Measurements from ENCODE around the gene CLOCK.

CLOCK gene

DNA sequence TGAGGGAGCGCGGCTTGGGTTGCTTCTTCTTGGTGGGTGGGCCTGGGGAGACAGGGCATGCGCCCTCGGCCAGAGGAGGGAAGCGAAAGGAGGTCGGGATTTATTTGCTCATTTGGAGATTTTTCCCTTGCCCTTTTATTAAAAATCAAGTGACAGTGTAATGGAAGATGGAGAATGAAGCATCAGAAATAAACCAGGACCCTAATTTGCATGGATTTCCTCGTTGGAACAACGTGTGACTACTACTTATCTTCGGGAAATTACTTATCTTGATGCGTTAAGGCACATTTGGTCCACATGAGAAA is 709 bp upstream of the CLOCK start:
- Histone ChIP-seq H2AFZ (ENCODE audit: insufficient read depth, low read length, poor library complexity) (peak overlapping the region; percentile 85), H3K79me2 (ENCODE audit: control insufficient read depth, insufficient read depth, low read length, poor library complexity) (peaks cover 9% of the 10 kb centered on the region), H4K12ac (ENCODE audit: low read depth, low read length) (peak overlapping the region; percentile 73)

DNA sequence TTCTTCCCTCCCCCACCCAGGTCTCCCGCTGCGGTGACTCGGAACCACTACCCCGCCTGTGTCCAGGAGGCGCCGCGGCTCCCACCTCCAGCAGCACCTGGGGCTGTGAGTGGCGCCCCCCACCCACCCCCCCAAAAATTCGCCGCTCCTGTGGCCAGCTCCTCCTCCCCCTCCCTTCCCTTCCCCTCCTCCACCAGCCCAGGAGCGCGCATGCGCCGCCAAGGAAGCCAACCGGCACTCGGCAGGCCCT is 278 bp downstream of the CLOCK start:
- peak overlapping the region; percentile 90 for H3K4me3 ChIP-seq (ENCODE audit: low read depth, low read length)
- no peak overlapping the region for H2BK12ac ChIP-seq (ENCODE audit: low read length)
- H2AK5ac ChIP-seq (ENCODE audit: low read length) = no peak overlapping the region
- H3K4me2 ChIP-seq (ENCODE audit: low read length) = peak overlapping the region; percentile 79
- no peak for DNase-seq
- H3K9me3 ChIP-seq (ENCODE audit: insufficient read depth, low read depth, low read length) = no peaks in the 10 kb centered on the region
- peak overlapping the region; percentile 68 for H3K14ac ChIP-seq (ENCODE audit: low read length)
- H2BK120ac ChIP-seq (ENCODE audit: insufficient read depth, low read length, poor library complexity) = peak overlapping the region; percentile 36
- no peaks in the 10 kb centered on the region for H3K27me3 ChIP-seq (ENCODE audit: insufficient read depth, low read length)
- peak overlapping the region; percentile 98 for H3K27ac ChIP-seq (ENCODE audit: low read depth, low read length)
- peak overlapping the region; percentile 81 for H3K9ac ChIP-seq (ENCODE audit: low read length)
- H3K18ac ChIP-seq (ENCODE audit: low read length) = peak overlapping the region; percentile 58
- H3K23ac ChIP-seq (ENCODE audit: low read length) = no peak overlapping the region
- peak overlapping the region; percentile 73 for H4K12ac ChIP-seq (ENCODE audit: low read depth, low read length)
- H3K36me3 ChIP-seq (ENCODE audit: control insufficient read depth in 1 of 2, insufficient read depth in 2 of 2, low read length in 2 of 2) = no peaks in the 10 kb centered on the region
- no CpG with 5 or more reads among the region's 16 CpGs for WGBS (ENCODE audit: extremely low coverage, insufficient coverage, insufficient read length)
- H4K91ac ChIP-seq (ENCODE audit: low read depth, low read length) = peak overlapping the region; percentile 79
- H3K4ac ChIP-seq (ENCODE audit: low read depth, low read length) = no peak overlapping the region
- H4K8ac ChIP-seq (ENCODE audit: low read depth, low read length) = peak overlapping the region; percentile 88
- no peaks in the 10 kb centered on the region for H3K4me1 ChIP-seq (ENCODE audit: control insufficient read depth in 1 of 2, insufficient read depth in 2 of 2, low read length in 2 of 2)
- H2AFZ ChIP-seq (ENCODE audit: insufficient read depth, low read length, poor library complexity) = peak overlapping the region; percentile 85
- peaks cover 16% of the 10 kb centered on the region for H3K79me1 ChIP-seq (ENCODE audit: low read length)
- H2BK5ac ChIP-seq (ENCODE audit: low read depth, low read length, poor library complexity) = peak overlapping the region; percentile 42
- H3K79me2 ChIP-seq (ENCODE audit: control insufficient read depth, insufficient read depth, low read length, poor library complexity) = peaks cover 9% of the 10 kb centered on the region

More for the DNA sequence above, 709 bp upstream of the CLOCK start:
- Histone ChIP-seq H3K36me3 (ENCODE audit: control insufficient read depth in 1 of 2, insufficient read depth in 2 of 2, low read length in 2 of 2) (no peaks in the 10 kb centered on the region), H2BK120ac (ENCODE audit: insufficient read depth, low read length, poor library complexity) (no peak overlapping the region), H2BK5ac (ENCODE audit: low read depth, low read length, poor library complexity) (peak overlapping the region; percentile 42), H3K23ac (ENCODE audit: low read length) (no peak overlapping the region), H4K91ac (ENCODE audit: low read depth, low read length) (peak overlapping the region; percentile 66), H4K8ac (ENCODE audit: low read depth, low read length) (peak overlapping the region; percentile 88), H3K4ac (ENCODE audit: low read depth, low read length) (no peak overlapping the region), H3K4me1 (ENCODE audit: control insufficient read depth in 1 of 2, insufficient read depth in 2 of 2, low read length in 2 of 2) (no peaks in the 10 kb centered on the region), H3K4me3 (ENCODE audit: low read depth, low read length) (peak overlapping the region; percentile 90), H3K18ac (ENCODE audit: low read length) (no peak overlapping the region), H3K9ac (ENCODE audit: low read length) (peak overlapping the region; percentile 81), H3K9me3 (ENCODE audit: insufficient read depth, low read depth, low read length) (no peaks in the 10 kb centered on the region), H3K27ac (ENCODE audit: low read depth, low read length) (peak overlapping the region; percentile 98), H2BK12ac (ENCODE audit: low read length) (no peak overlapping the region), H2AK5ac (ENCODE audit: low read length) (no peak overlapping the region), H3K14ac (ENCODE audit: low read length) (peak overlapping the region; percentile 68), H3K79me1 (ENCODE audit: low read length) (peaks cover 16% of the 10 kb centered on the region), H3K4me2 (ENCODE audit: low read length) (peak overlapping the region; percentile 79), H3K27me3 (ENCODE audit: insufficient read depth, low read length) (no peaks in the 10 kb centered on the region)
- WGBS (ENCODE audit: extremely low coverage, insufficient coverage, insufficient read length) = no CpG with 5 or more reads among the region's 10 CpGs
- DNase-seq = peak in 1 of 2 donors; percentile 37

DNA sequence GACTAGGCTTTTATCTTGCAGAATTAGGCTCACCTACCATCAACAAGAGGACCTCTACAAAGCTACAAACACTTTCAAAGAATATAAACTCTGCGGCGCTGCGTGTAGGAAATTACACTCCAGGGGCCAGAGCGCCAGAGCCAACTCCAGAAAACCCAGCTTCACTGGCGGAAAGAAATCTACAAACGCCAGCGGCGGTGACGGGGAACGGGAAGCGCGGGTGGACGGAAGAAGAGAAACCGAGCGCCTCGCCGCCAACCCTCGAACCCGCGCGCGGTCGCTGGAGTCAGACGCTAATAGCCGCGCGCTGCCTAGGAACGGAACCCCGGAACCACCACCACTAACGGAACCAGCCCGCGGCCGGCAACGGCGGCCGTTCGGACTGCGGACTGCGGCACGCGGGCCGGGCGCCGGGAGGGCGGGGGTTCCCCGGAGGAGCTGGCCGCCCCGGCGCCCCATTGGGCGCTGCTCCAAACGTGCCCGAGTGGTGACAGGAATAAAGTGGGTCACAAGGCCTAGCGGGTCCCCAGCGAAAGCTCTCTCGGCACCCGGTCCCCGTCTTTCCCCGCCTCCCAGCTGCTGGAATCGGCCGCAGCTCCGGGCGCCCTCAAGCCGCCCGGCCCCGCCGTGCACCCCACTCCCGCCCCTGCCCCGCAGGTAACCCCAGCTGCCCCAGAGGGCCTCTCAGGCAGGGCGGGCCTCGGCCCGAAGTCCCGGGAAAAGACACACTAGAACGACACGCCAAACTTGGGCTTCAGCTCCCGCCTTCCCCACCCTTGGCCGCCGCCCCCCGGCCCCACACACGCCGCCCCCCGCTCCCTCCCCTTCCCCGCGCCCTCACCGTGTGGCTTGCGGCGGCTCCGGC is 836 bp downstream of the CLOCK start:
- Histone ChIP-seq H3K79me2 (ENCODE audit: control insufficient read depth, insufficient read depth, low read length, poor library complexity) (peaks cover 9% of the 10 kb centered on the region), H4K91ac (ENCODE audit: low read depth, low read length) (peak overlapping the region; percentile 79), H4K12ac (ENCODE audit: low read depth, low read length) (peak overlapping the region; percentile 40), H3K27me3 (ENCODE audit: insufficient read depth, low read length) (no peaks in the 10 kb centered on the region), H2BK120ac (ENCODE audit: insufficient read depth, low read length, poor library complexity) (peak overlapping the region; percentile 72), H3K4me3 (ENCODE audit: low read depth, low read length) (peak overlapping the region; percentile 90), H3K14ac (ENCODE audit: low read length) (peak overlapping the region; percentile 73), H3K36me3 (ENCODE audit: control insufficient read depth in 1 of 2, insufficient read depth in 2 of 2, low read length in 2 of 2) (no peaks in the 10 kb centered on the region), H4K8ac (ENCODE audit: low read depth, low read length) (peak overlapping the region; percentile 82), H3K4ac (ENCODE audit: low read depth, low read length) (peak overlapping the region; percentile 29), H3K27ac (ENCODE audit: low read depth, low read length) (peak overlapping the region; percentile 98), H2BK5ac (ENCODE audit: low read depth, low read length, poor library complexity) (peak overlapping the region; percentile 66), H2AFZ (ENCODE audit: insufficient read depth, low read length, poor library complexity) (peak overlapping the region; percentile 85), H3K23ac (ENCODE audit: low read length) (no peak overlapping the region), H3K4me2 (ENCODE audit: low read length) (peak overlapping the region; percentile 86), H2AK5ac (ENCODE audit: low read length) (no peak overlapping the region), H3K9ac (ENCODE audit: low read length) (peak overlapping the region; percentile 86), H3K9me3 (ENCODE audit: insufficient read depth, low read depth, low read length) (no peaks in the 10 kb centered on the region), H3K79me1 (ENCODE audit: low read length) (peaks cover 16% of the 10 kb centered on the region), H3K4me1 (ENCODE audit: control insufficient read depth in 1 of 2, insufficient read depth in 2 of 2, low read length in 2 of 2) (no peaks in the 10 kb centered on the region), H3K18ac (ENCODE audit: low read length) (peak overlapping the region; percentile 97), H2BK12ac (ENCODE audit: low read length) (no peak overlapping the region)
- peak; percentile 69 to 77 for DNase-seq
- no CpG with 5 or more reads among the region's 87 CpGs for WGBS (ENCODE audit: extremely low coverage, insufficient coverage, insufficient read length)

DNA sequence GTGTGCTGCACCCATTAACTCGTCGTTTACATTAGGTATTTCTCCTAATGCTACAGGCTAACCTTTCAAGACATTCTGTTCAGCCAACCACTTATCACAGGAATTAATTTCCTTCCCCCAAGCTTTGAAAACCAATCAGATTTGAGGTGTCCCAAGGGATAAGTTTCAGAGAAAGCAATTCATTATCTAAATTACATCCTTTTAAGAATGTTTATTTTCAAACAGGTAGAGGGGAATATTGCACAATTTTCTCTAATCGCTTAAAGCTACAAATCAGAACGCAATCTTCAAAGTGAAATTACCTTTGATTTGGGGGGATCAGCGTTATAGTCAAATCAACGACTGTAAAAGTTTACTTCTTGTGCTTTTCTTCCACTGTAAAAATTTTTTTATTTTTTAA is 1.6 kb downstream of the CLOCK start:
- no peaks in the 10 kb centered on the region for H3K27me3 ChIP-seq (ENCODE audit: insufficient read depth, low read length)
- no peak overlapping the region for H3K4ac ChIP-seq (ENCODE audit: low read depth, low read length)
- H2BK5ac ChIP-seq (ENCODE audit: low read depth, low read length, poor library complexity) = no peak overlapping the region
- H3K23ac ChIP-seq (ENCODE audit: low read length) = no peak overlapping the region
- no peak overlapping the region for H4K91ac ChIP-seq (ENCODE audit: low read depth, low read length)
- no peak overlapping the region for H3K27ac ChIP-seq (ENCODE audit: low read depth, low read length)
- no peak overlapping the region for H3K4me3 ChIP-seq (ENCODE audit: low read depth, low read length)
- no peak overlapping the region for H2BK120ac ChIP-seq (ENCODE audit: insufficient read depth, low read length, poor library complexity)
- H3K18ac ChIP-seq (ENCODE audit: low read length) = no peak overlapping the region
- peaks cover 16% of the 10 kb centered on the region for H3K79me1 ChIP-seq (ENCODE audit: low read length)
- WGBS (ENCODE audit: extremely low coverage, insufficient coverage, insufficient read length) = no CpG with 5 or more reads among the region's 6 CpGs
- H2AFZ ChIP-seq (ENCODE audit: insufficient read depth, low read length, poor library complexity) = no peak overlapping the region
- no peaks in the 10 kb centered on the region for H3K9me3 ChIP-seq (ENCODE audit: insufficient read depth, low read depth, low read length)
- no peak overlapping the region for H4K8ac ChIP-seq (ENCODE audit: low read depth, low read length)
- H3K4me2 ChIP-seq (ENCODE audit: low read length) = peak overlapping the region; percentile 86
- H2BK12ac ChIP-seq (ENCODE audit: low read length) = no peak overlapping the region
- H3K9ac ChIP-seq (ENCODE audit: low read length) = no peak overlapping the region
- H4K12ac ChIP-seq (ENCODE audit: low read depth, low read length) = no peak overlapping the region
- no peaks in the 10 kb centered on the region for H3K4me1 ChIP-seq (ENCODE audit: control insufficient read depth in 1 of 2, insufficient read depth in 2 of 2, low read length in 2 of 2)
- no peak overlapping the region for H3K14ac ChIP-seq (ENCODE audit: low read length)
- no peak overlapping the region for H2AK5ac ChIP-seq (ENCODE audit: low read length)
- peaks cover 9% of the 10 kb centered on the region for H3K79me2 ChIP-seq (ENCODE audit: control insufficient read depth, insufficient read depth, low read length, poor library complexity)
- H3K36me3 ChIP-seq (ENCODE audit: control insufficient read depth in 1 of 2, insufficient read depth in 2 of 2, low read length in 2 of 2) = no peaks in the 10 kb centered on the region
- no peak for DNase-seq

Data from trophoblast cell (in vitro differentiated cells and primary cell).